Adrenal gland (tissue), 19 donors: ENCODE data around the gene SHOC2. TPM values are rescaled to one million over a fixed set of nuclear protein-coding genes. Genes with fewer than 3 reads are reported as not detected.
A peak's percentile ranks its signal among the peaks of the same experiment; 100 is the strongest.

Experiments
- DNase-seq, 7 donors: peaks; one replicate each; pipeline ENCODE4 v3.0.0-alpha.2; 2019 to 2020
- H3K27ac ChIP-seq, 5 donors: fragments of 200-600 bp; sonication (generic) in 4 of 5; 1 replicate in 3 of 5; 2 replicates in 2 of 5; pipeline versions ENCODE4 v1.5.1 to v1.8.0; 2016 to 2020; ENCODE audit warnings: mild to moderate bottlenecking in 1 of 5
- H3K27me3 ChIP-seq: fragments of 200-600 bp; 2 replicates; pipeline ENCODE4 v1.8.0; 2021
- H3K36me3 ChIP-seq, 2 donors: fragments of 200-600 bp; replicated peaks in 1 of 2; 1 replicate in 1 of 2; 2 replicates in 1 of 2; pipeline versions ENCODE4 v1.5.1 to v1.8.0; 2018 to 2022
- H3K4me1 ChIP-seq, 2 donors: fragments of 200-600 bp; replicated peaks in 1 of 2; 1 replicate in 1 of 2; 2 replicates in 1 of 2; pipeline versions ENCODE4 v1.5.1 to v1.8.0; 2018 to 2021
- H3K4me3 ChIP-seq, 4 donors: fragments of 200-600 bp; sonication (generic) in 3 of 4; one replicate each; pipeline ENCODE4 v1.5.1; 2016 to 2018
- H3K9me3 ChIP-seq, 3 donors: fragments of 200-600 bp; sonication (generic) in 1 of 3; replicated peaks in 1 of 3; 1 replicate in 2 of 3; 2 replicates in 1 of 3; pipeline versions ENCODE4 v1.5.1 to v1.8.0; 2016 to 2021
- CTCF ChIP-seq, 6 experiments: fragments of 450-650 bp in 4 of 6; fragments of 200-600 bp in 2 of 6; sonication (generic) in 1 of 6; IDR thresholded peaks; 1 replicate in 5 of 6; 2 replicates in 1 of 6; pipeline versions ENCODE4 v1.5.1 to v1.8.0; 2016 to 2021; ENCODE audit warnings: antibody characterized with exemption in 6 of 6, mild to moderate bottlenecking in 2 of 6, moderate library complexity in 1 of 6
- POLR2A ChIP-seq, 2 donors: fragments of 450-650 bp; IDR thresholded peaks; one replicate each; pipeline ENCODE4 v1.6.1; 2017; ENCODE audit warnings: antibody characterized with exemption in 2 of 2, mild to moderate bottlenecking in 2 of 2, moderate library complexity in 1 of 2
- WGBS, 4 donors: extraction: QIAGEN DNeasy Blood & Tissue Kit in 2 of 4; methylation state at CpG; one replicate each; pipeline versions ENCODE4 v1.1.5 to v1.1.7; 2013 to 2017; 5-methylcytosine and 5-hydroxymethylcytosine counted together
- intact Hi-C, 2 donors: fragments of 100-400 bp; cut with DNase I; formaldehyde crosslinking; loops; one replicate each; pipeline versions ENCODE4 v1.14.1 to v1.15.0; 2022 to 2023
- long read RNA-seq, 10 donors: library from polyadenylated mRNA in 3 of 10; unstranded in 2 of 10; stranded (forward) in 1 of 10; transcript quantifications; one replicate each; pipeline ENCODE4 v2.0.0 and lab custom pipeline, GENCODE V29; 2021 to 2026
- polyA plus RNA-seq, 3 donors: library from polyadenylated mRNA; stranded (reverse); fragments of 200-250 nt in 2 of 3; fragments of 350-450 nt in 1 of 3; fragmentation: Illumina TruSeq in 1 of 3; extraction: RNeasy Lipid Tissue Mini Kit (QIAGEN cat#74804) in 1 of 3; gene quantifications; one replicate each; pipeline ENCODE4 v1.2.3, GENCODE V29; 2013 to 2014
- total RNA-seq, 9 donors: library from RNA; depleted of rRNA in 4 of 9; stranded (reverse); fragments of >200 nt in 4 of 9; fragments of 120-200 nt in 1 of 9; fragmentation: NEBNext Ultra II Directional in 1 of 9; extraction: Animal tissue kit (Norgen Biotek cat#: 25700) in 1 of 9; gene quantifications; one replicate each; pipeline versions ENCODE4 v1.1.0 to v1.2.4, GENCODE V29; 2013 to 2023
- donor health status: healthy with polysubstance abuse.
- donor health status: Bipolar disorder and iron deficiency.
- donor health status: DM: yes; HTN: yes; CAD: no.
- donor health status: DM: no; HTN: no; CAD: no.
- donor health status: DM: no; HTN: no; CAD: no.
- donor health status: DM: yes; HTN: yes; CAD: no.

SHOC2 gene
- total RNA-seq (10 to 100 TPM; 24.1 to 78.2 (median 37.3) TPM), polyA plus RNA-seq (10 to 100 TPM; 16.4 to 43.3 (median 16.7) TPM)
- long read RNA-seq, donor 1, transcript SHOC2-202 (9 exons, 3,943 nt): major isoform, 6 of 23 reads
- long read RNA-seq, donor 1, partial matches to known transcripts: 16 of 23 reads
- long read RNA-seq, donor 1, other reads (novel, unspliced or antisense): 0 of 23 reads
- long read RNA-seq, donor 2, partial matches to known transcripts: 0 of 3 reads
- long read RNA-seq, donor 2, other reads (novel, unspliced or antisense): 0 of 3 reads
- long read RNA-seq, donor 3, transcript SHOC2-202 (9 exons, 3,943 nt): major isoform, 7 of 22 reads
- long read RNA-seq, donor 3, partial matches to known transcripts: 12 of 22 reads
- long read RNA-seq, donor 3, other reads (novel, unspliced or antisense): 0 of 22 reads
- long read RNA-seq, donor 4, partial matches to known transcripts: 9 of 14 reads
- long read RNA-seq, donor 4, other reads (novel, unspliced or antisense): 1 of 14 reads
- long read RNA-seq, donor 5, transcript SHOC2-202 (9 exons, 3,943 nt): major isoform, 42 of 52 reads
- long read RNA-seq, donor 5, partial matches to known transcripts: 3 of 52 reads
- long read RNA-seq, donor 5, other reads (novel, unspliced or antisense): 7 of 52 reads
- long read RNA-seq, donor 6, partial matches to known transcripts: 7 of 11 reads
- long read RNA-seq, donor 6, other reads (novel, unspliced or antisense): 3 of 11 reads
- long read RNA-seq, donor 7, partial matches to known transcripts: 0 of 2 reads
- long read RNA-seq, donor 7, other reads (novel, unspliced or antisense): 0 of 2 reads
- long read RNA-seq, donor 8, partial matches to known transcripts: 12 of 16 reads
- long read RNA-seq, donor 8, other reads (novel, unspliced or antisense): 0 of 16 reads
- long read RNA-seq, donor 9, partial matches to known transcripts: 12 of 15 reads
- long read RNA-seq, donor 9, other reads (novel, unspliced or antisense): 0 of 15 reads
- long read RNA-seq, donor 10, partial matches to known transcripts: 12 of 14 reads
- long read RNA-seq, donor 10, other reads (novel, unspliced or antisense): 0 of 14 reads

GRCh38 chr10:110919349-110919931, at the start of gene SHOC2:
Gene SHOC2, plus strand, starts transcription at chr10:110919604. Its CDS starts 44,755 bp downstream, at chr10:110964359.
- Histone ChIP-seq H3K4me3 (peak within 1 kb of the TSS; percentile 66 to 94 (median 76)), H3K27me3 (no peaks in the 10 kb centered on the region), H3K4me1 (peaks cover 14 to 44% of the 10 kb centered on the region in 2 donors), H3K9me3 (no peaks in the 10 kb centered on the region), H3K36me3 (no peaks in the 10 kb centered on the region), H3K27ac (peak within 1 kb of the TSS; percentile 97 to 100 (median 98))
- intact Hi-C loops: no loop called here
- DNase-seq: peak; percentile 99 to 100 (median 100)
- 0 to 1% (median 0%) methylated on average over 3 to 61 of the region's 61 CpGs for WGBS, 4 donors
- TF ChIP-seq CTCF (IDR thresholded peaks at IDR 0.05): peak in 1 of 6 experiments; percentile 42
- peak; percentile 61 to 77 for TF ChIP-seq POLR2A (IDR thresholded peaks at IDR 0.05)

- no peaks in the 10 kb centered on the region for H3K9me3 ChIP-seq
- 47 to 56% (median 50%) methylated on average over 13 of the region's 13 CpGs for WGBS, 4 donors
- no peaks in the 10 kb centered on the region for H3K27me3 ChIP-seq
- no peak for TF ChIP-seq CTCF (IDR thresholded peaks at IDR 0.05)
- TF ChIP-seq POLR2A (IDR thresholded peaks at IDR 0.05): no peak
- H3K36me3 ChIP-seq: no peaks in the 10 kb centered on the region
- peak in 4 of 7 donors; percentile 24 to 48 (median 42) for DNase-seq
- H3K4me3 ChIP-seq: peak overlapping the region in 2 of 4 donors; percentile 91 to 95
- peak overlapping the region in 4 of 5 donors; percentile 87 to 98 (median 93) for H3K27ac ChIP-seq
- peaks cover 17 to 39% of the 10 kb centered on the region in 2 donors for H3K4me1 ChIP-seq
- intact Hi-C loops: no loop called here
These were observed 48.5 kb upstream of the SHOC2 start for GRCh38 chr10:110870823-110871297.

DNA sequence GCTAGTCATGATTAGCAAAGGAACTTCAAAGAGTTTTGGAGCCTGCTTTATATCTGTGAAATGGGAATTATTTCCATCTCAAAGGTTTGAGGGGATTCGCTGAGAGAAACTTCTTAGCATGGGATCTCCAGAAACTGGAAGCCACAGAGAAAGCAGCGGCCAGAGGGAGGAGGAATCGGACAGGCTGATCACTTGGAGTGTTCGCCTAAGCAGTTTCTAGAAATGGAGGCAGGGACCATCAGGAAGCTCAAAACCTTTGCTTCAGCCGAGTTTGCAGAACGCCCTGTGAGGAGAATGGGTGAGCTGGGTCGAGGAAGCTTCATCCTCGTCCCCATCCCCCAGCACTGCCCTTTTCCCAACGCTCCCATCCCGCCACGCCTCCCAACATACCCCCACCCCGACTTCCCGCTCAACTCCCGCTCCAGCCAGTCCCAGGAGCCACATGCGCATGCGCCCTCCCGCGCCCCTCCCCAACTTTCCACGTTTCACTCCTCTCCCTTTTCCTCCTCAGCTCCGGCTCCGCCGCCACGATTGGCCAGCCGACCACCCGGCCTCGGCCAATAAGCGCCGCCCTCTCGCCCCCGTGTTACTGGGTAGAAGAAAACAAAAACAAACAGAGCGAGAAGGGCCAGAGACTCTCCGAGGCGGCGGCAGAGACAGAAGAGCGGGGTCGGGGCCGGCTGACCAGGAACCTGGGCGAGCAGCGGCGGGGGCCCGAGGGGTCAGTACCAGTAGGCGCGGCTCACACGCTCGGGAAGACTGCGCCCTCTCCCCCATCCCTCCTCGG, 47.9 kb upstream of the SHOC2 start, which contains the start of gene PDCD4:
TSS of gene PDCD4 (plus strand) at position 631 of the 787 bp plus-strand sequence. CDS start 4,100 bp downstream, outside the sequence.
- peak within 1 kb of the TSS in 4 of 5 donors; percentile 87 to 98 (median 93) for H3K27ac ChIP-seq
- 1 to 2% (median 1%) methylated on average over 22 to 47 of the region's 47 CpGs for WGBS, 4 donors
- no peaks in the 10 kb centered on the region for H3K9me3 ChIP-seq
- intact Hi-C loops: loop anchor here in 1 of 2 donors (2.0 kb wide), 1 partner anchor 69 kb away; no protein-coding TSS in a partner anchor
- H3K27me3 ChIP-seq: no peaks in the 10 kb centered on the region
- H3K4me3 ChIP-seq: peak within 1 kb of the TSS; percentile 62 to 95 (median 90)
- H3K36me3 ChIP-seq: no peaks in the 10 kb centered on the region
- H3K4me1 ChIP-seq: peaks cover 17 to 33% of the 10 kb centered on the region in 2 donors
- DNase-seq: peak; percentile 99 to 100 (median 100)
- no peak for TF ChIP-seq CTCF (IDR thresholded peaks at IDR 0.05)
- peak; percentile 74 to 94 for TF ChIP-seq POLR2A (IDR thresholded peaks at IDR 0.05)
